B cell (primary cell): Measurements from ENCODE around the gene BTN3A1. TPM values are rescaled to one million over a fixed set of nuclear protein-coding genes. Genes with fewer than 3 reads are reported as not detected.

Source experiments
- ATAC-seq: fragments of 200-7000 bp; cut with Tn5 transposase; one replicate; pipeline ENCODE4 v1.10.0; 2021; ENCODE audit warnings: low read depth, mild to moderate bottlenecking, moderate number of reproducible peaks, moderate library complexity
- CTCF ChIA-PET: fragments of 350-600 bp; sonication (Branson Sonifier 250); formaldehyde crosslinking; loops from one replicate; lab custom pipeline; 2021; ENCODE audit warnings: antibody characterized with exemption, inconsistent platforms; lab: Charles Lee
- POLR2A ChIA-PET: fragments of 350-600 bp; sonication (Branson Sonifier 250); formaldehyde crosslinking; loops from one replicate; lab custom pipeline; 2021; ENCODE audit warnings: antibody characterized with exemption; lab: Charles Lee
- DNase-seq: peaks from one replicate; pipeline ENCODE4 v3.0.0; 2013
- H2AFZ ChIP-seq: 2 replicates; pipeline ENCODE4 v1.6.1; 2012; ENCODE audit warnings: mild to moderate bottlenecking, low read depth, low read length; ENCODE audit not compliant: insufficient read depth, poor library complexity, severe bottlenecking
- H3K27ac ChIP-seq, 2 donors: 1 replicate in 1 of 2; 2 replicates in 1 of 2; pipeline ENCODE4 v1.5.1; 2012 to 2013; ENCODE audit warnings: low read length in 2 of 2, mild to moderate bottlenecking in 2 of 2, moderate library complexity in 1 of 2
- H3K27me3 ChIP-seq, 4 experiments: fragments of 200-600 bp in 1 of 4; sonication (generic) in 1 of 4; replicated peaks in 1 of 4; 1 replicate in 2 of 4; 2 replicates in 2 of 4; pipeline versions ENCODE4 v1.6.1 to v1.7.0; 2013 to 2016; ENCODE audit warnings: low read length in 3 of 4, mild to moderate bottlenecking in 2 of 4, mixed read lengths in 1 of 4, moderate library complexity in 1 of 4; ENCODE audit not compliant: insufficient read depth in 4 of 4, control insufficient read depth in 3 of 4; ENCODE audit errors: control extremely low read depth in 1 of 4
- H3K36me3 ChIP-seq, 2 experiments: replicated peaks in 1 of 2; 1 replicate in 1 of 2; 2 replicates in 1 of 2; pipeline versions ENCODE4 v1.6.1 to v1.7.1; 2013; ENCODE audit warnings: low read length in 1 of 2; ENCODE audit not compliant: insufficient read depth in 2 of 2, control insufficient read depth in 1 of 2; ENCODE audit errors: control extremely low read depth in 1 of 2, extremely low read depth in 1 of 2
- H3K4me1 ChIP-seq, 2 donors: fragments of 200-600 bp in 1 of 2; sonication (generic) in 1 of 2; 1 replicate in 1 of 2; 2 replicates in 1 of 2; pipeline versions ENCODE4 v1.5.1 to v1.6.1; 2013 to 2017; ENCODE audit warnings: low read length in 2 of 2; ENCODE audit not compliant: control insufficient read depth in 2 of 2, insufficient read depth in 2 of 2
- H3K4me2 ChIP-seq: replicated peaks from 2 replicates; pipeline ENCODE3; 2012; ENCODE audit warnings: mild to moderate bottlenecking, low read depth, low read length; ENCODE audit not compliant: poor library complexity, severe bottlenecking
- H3K4me3 ChIP-seq, 5 experiments: fragments of 200-600 bp in 1 of 5; sonication (generic) in 1 of 5; 1 replicate in 3 of 5; 2 replicates in 2 of 5; pipeline versions ENCODE4 v1.5.1 to v1.7.0; 2011 to 2016; ENCODE audit warnings: low read length in 4 of 5, mild to moderate bottlenecking in 4 of 5, low read depth in 2 of 5, control low read depth in 1 of 5, moderate library complexity in 1 of 5; ENCODE audit not compliant: insufficient read depth in 1 of 5; ENCODE audit errors: control extremely low read depth in 1 of 5, extremely low read depth in 1 of 5
- H3K79me2 ChIP-seq: fragments of 200-600 bp; sonication (generic); one replicate; pipeline ENCODE4 v1.6.0; 2016; ENCODE audit warnings: low read length; ENCODE audit not compliant: control insufficient read depth, insufficient read depth
- H3K9ac ChIP-seq: fragments of 200-600 bp; sonication (generic); 2 replicates; pipeline ENCODE4 v1.6.1; 2017; ENCODE audit warnings: mild to moderate bottlenecking, low read length, moderate library complexity
- H3K9me3 ChIP-seq, 3 donors: one replicate each; pipeline versions ENCODE4 v1.6.1 to v1.7.1; 2013; ENCODE audit warnings: low read length in 2 of 3; ENCODE audit not compliant: control insufficient read depth in 2 of 3, insufficient read depth in 1 of 3; ENCODE audit errors: control extremely low read depth in 1 of 3
- H4K20me1 ChIP-seq: 2 replicates; pipeline ENCODE4 v1.6.0; 2012; ENCODE audit warnings: mild to moderate bottlenecking, low read length; ENCODE audit not compliant: insufficient read depth, control insufficient read depth, poor library complexity, severe bottlenecking
- H3K27ac Mint-ChIP-seq: one replicate; pipeline ENCODE4 v1.8.0; 2021; ENCODE audit warnings: mixed read lengths
- H3K27me3 Mint-ChIP-seq: one replicate; pipeline ENCODE4 v1.8.0; 2021; ENCODE audit warnings: mixed read lengths
- H3K4me1 Mint-ChIP-seq: one replicate; pipeline ENCODE4 v1.8.0; 2021; ENCODE audit warnings: mixed read lengths
- H3K4me3 Mint-ChIP-seq: one replicate; pipeline ENCODE4 v1.8.0; 2021; ENCODE audit warnings: mixed read lengths
- H3K9me3 Mint-ChIP-seq: one replicate; pipeline ENCODE4 v1.8.0; 2022; ENCODE audit warnings: mixed read lengths; ENCODE audit not compliant: insufficient read depth
- EZH2 ChIP-seq: IDR thresholded peaks from 2 replicates; pipeline ENCODE4 v1.6.1; 2012; ENCODE audit warnings: borderline replicate concordance, low read depth, mild to moderate bottlenecking, moderate library complexity, low read length; ENCODE audit not compliant: insufficient read depth, poor library complexity, severe bottlenecking
- WGBS: methylation state at CpG from one replicate; pipeline ENCODE4 v1.1.5; 2013; ENCODE audit warnings: missing lambda C conversion rate; ENCODE audit not compliant: insufficient coverage; 5-methylcytosine and 5-hydroxymethylcytosine counted together
- intact Hi-C: fragments of 100-400 bp; cut with micrococcal nuclease; formaldehyde crosslinking; loops from one replicate; pipeline ENCODE4 v1.10.0; 2022
- polyA plus RNA-seq: library from polyadenylated mRNA; depleted of rRNA; stranded (reverse); fragments of >200 nt; gene quantifications from 2 replicates; pipeline ENCODE4 v1.2.3, GENCODE V29; 2012
- total RNA-seq, 2 donors: library from RNA; stranded (reverse); fragments of 120-200 nt in 1 of 2; gene quantifications; 1 replicate in 1 of 2; 2 replicates in 1 of 2; pipeline versions ENCODE4 v1.2.3 to v1.2.4, GENCODE V29; 2013 to 2022
- TF ChIP-seq, protein P1 (sequence below): fragments of 200-600 bp; IDR thresholded peaks from one replicate; pipeline ENCODE4 v1.8.0; 2022; ENCODE audit warnings: antibody characterized with exemption, mild to moderate bottlenecking

The BTN3A1 gene
- total and polyA plus RNA-seq, 2 donors (not counting 1 experiment from before 2014, with no cell fraction given) = 133 to 175 TPM

DNA sequence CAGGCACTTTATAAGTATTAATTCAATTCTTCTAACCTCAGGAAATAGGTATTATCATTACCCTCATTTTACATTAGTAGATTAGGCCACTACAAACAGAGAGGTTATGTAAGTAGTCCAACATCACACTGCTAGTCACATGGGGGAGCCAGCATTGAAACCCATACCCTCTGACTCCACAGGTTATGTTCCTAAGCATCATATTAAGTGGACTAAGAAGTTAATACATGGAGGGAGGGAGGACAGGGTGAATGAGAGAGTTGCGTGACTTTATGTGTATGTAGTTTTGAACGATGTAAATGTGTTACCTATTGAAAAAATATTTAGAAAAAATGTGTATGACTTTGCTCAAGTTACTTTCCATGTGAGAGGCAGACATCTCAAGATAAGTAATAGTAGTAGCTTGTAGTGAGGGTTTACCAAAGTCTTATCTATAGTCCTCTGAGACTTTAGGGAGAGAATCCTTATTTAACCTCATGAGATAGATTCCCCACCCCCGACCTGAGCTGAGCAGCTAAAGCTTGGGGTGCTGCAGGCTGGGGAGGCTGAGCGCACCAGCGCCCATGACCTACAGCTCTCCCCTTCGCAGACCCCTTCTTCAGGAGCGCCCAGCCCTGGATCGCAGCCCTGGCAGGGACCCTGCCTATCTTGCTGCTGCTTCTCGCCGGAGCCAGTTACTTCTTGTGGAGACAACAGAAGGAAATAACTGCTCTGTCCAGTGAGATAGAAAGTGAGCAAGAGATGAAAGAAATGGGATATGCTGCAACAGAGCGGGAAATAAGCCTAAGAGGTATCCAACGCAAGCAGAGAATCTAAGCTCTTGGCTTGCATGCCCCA, 29.5 kb upstream of the BTN3A1 start:
- Histone ChIP-seq H3K27me3 (no peaks in the 10 kb centered on the region), H2AFZ (no peak overlapping the region), H3K79me2 (peaks cover 15% of the 10 kb centered on the region), H3K9ac (no peak overlapping the region), H3K4me1 (peaks cover 21% of the 10 kb centered on the region in 2 donors), H3K9me3 (no peaks in the 10 kb centered on the region), H3K4me3 (no peak overlapping the region), H4K20me1 (no peaks in the 10 kb centered on the region), H3K4me2 (no peak overlapping the region), H3K27ac (no peak overlapping the region), H3K36me3 (peaks cover 16 to 64% of the 10 kb centered on the region in 2 experiments)
- H3K4me3 Mint-ChIP-seq = no peak overlapping the region
- intact Hi-C loops = no loop called here
- no peak for ATAC-seq
- no peak for DNase-seq
- POLR2A ChIA-PET = interaction anchor here (0.7 kb wide), 1 partner anchor 1336 kb away, joined by 3 read pairs; no protein-coding TSS in a partner anchor
- no peaks in the 10 kb centered on the region for H3K9me3 Mint-ChIP-seq
- peaks cover 61% of the 10 kb centered on the region for H3K4me1 Mint-ChIP-seq
- no peaks in the 10 kb centered on the region for H3K27me3 Mint-ChIP-seq
- CTCF ChIA-PET = no interaction called here
- no peak overlapping the region for H3K27ac Mint-ChIP-seq
- TF ChIP-seq, protein P1, sequence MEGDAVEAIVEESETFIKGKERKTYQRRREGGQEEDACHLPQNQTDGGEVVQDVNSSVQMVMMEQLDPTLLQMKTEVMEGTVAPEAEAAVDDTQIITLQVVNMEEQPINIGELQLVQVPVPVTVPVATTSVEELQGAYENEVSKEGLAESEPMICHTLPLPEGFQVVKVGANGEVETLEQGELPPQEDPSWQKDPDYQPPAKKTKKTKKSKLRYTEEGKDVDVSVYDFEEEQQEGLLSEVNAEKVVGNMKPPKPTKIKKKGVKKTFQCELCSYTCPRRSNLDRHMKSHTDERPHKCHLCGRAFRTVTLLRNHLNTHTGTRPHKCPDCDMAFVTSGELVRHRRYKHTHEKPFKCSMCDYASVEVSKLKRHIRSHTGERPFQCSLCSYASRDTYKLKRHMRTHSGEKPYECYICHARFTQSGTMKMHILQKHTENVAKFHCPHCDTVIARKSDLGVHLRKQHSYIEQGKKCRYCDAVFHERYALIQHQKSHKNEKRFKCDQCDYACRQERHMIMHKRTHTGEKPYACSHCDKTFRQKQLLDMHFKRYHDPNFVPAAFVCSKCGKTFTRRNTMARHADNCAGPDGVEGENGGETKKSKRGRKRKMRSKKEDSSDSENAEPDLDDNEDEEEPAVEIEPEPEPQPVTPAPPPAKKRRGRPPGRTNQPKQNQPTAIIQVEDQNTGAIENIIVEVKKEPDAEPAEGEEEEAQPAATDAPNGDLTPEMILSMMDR = no peak
- no peak for TF ChIP-seq EZH2
- 83% methylated on average over 9 of the region's 12 CpGs for WGBS

- ATAC-seq (no peak), DNase-seq (no peak)
- H3K4me3 Mint-ChIP-seq = no peak overlapping the region
- Histone ChIP-seq H3K9me3 (no peaks in the 10 kb centered on the region), H3K79me2 (peaks cover under 1% of the 10 kb centered on the region), H3K4me1 (peaks cover 9 to 11% of the 10 kb centered on the region in 2 donors), H3K4me2 (peak overlapping the region; percentile 22), H3K27ac (peak overlapping the region; percentile 53 to 74), H3K9ac (no peak overlapping the region), H3K4me3 (no peak overlapping the region), H2AFZ (peak overlapping the region; percentile 52), H3K27me3 (no peaks in the 10 kb centered on the region), H3K36me3 (peaks cover 9 to 54% of the 10 kb centered on the region in 2 experiments), H4K20me1 (no peaks in the 10 kb centered on the region)
- H3K4me1 Mint-ChIP-seq = peaks cover 40% of the 10 kb centered on the region
- TF ChIP-seq, protein P1 = no peak
- no peak for TF ChIP-seq EZH2
- H3K9me3 Mint-ChIP-seq = no peaks in the 10 kb centered on the region
- H3K27me3 Mint-ChIP-seq = no peaks in the 10 kb centered on the region
- POLR2A ChIA-PET = no interaction called here
- peak overlapping the region; percentile 88 for H3K27ac Mint-ChIP-seq
- intact Hi-C loops = no loop called here
- CTCF ChIA-PET = interaction anchor here (0.8 kb wide), 1 partner anchor 34 kb away, joined by 3 read pairs; no protein-coding TSS in a partner anchor
- 0% methylated on average over 1 of the region's 3 CpGs for WGBS
These were observed 26.8 kb upstream of the BTN3A1 start for GRCh38 chr6:26375270-26375669.
